Stimulated activated CD4-positive, alpha-beta T cell treated with anti-CD3 and anti-CD28 coated beads, Interleukin-12 subunit alpha, Interleukin-12 subunit beta, amount 100 ng/mL, for 48 hours (primary cell): ENCODE results near the gene OXLD1.

Experiments
- DNase-seq, 3 donors: peaks; one replicate each; pipeline ENCODE4 v3.0.0-alpha.2; 2020; ENCODE audit warnings: low read depth in 2 of 3, low spot score in 1 of 3

Gene OXLD1

GRCh38 chr17:81666342-81667191 lies at the start of gene OXLD1, which contains the start of gene CCDC137:
OXLD1 (minus strand) TSS chr17:81666605; CDS start chr17:81666577, 28 bp downstream.
CCDC137 (plus strand) TSS chr17:81666737; CDS start chr17:81666767, 30 bp downstream.
- DNase-seq: peak; percentile 89 to 92 (median 90)

DNA sequence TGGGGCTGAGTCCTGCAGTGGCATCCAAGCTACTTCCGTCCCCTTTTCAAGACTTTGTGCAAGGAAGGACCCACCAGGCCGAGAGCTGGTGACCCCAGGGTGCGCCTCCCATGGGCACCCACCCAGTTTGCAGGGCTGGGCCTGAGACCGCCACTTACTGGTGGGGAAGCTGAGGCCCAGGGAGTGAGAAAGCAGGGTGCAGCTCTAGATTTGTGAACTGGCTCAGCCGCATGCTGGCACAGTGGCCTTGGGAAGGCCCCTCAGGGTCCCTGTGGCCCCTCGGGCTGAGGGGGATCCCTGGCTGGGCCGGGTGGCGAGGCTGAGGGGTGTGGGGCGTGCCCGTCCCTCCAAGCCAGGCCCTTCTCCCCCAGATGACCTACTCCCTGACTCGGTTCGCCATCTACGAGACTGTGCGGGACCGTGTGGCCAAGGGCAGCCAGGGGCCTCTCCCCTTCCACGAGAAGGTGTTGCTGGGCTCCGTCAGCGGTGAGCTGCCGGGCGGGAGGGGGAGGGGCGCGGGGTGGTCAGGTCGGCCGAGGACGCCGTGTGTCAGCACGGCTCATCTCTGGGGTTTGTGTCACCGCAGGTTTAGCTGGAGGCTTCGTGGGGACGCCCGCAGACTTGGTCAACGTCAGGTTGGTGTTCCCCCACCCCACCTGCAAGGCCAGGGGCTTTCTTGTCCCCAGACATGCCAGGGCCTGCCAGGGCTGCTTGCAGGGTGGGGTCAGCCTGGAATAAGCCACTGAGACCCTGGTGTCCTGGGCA lies 48.9 kb upstream of the OXLD1 start:
- no peak for DNase-seq

DNA sequence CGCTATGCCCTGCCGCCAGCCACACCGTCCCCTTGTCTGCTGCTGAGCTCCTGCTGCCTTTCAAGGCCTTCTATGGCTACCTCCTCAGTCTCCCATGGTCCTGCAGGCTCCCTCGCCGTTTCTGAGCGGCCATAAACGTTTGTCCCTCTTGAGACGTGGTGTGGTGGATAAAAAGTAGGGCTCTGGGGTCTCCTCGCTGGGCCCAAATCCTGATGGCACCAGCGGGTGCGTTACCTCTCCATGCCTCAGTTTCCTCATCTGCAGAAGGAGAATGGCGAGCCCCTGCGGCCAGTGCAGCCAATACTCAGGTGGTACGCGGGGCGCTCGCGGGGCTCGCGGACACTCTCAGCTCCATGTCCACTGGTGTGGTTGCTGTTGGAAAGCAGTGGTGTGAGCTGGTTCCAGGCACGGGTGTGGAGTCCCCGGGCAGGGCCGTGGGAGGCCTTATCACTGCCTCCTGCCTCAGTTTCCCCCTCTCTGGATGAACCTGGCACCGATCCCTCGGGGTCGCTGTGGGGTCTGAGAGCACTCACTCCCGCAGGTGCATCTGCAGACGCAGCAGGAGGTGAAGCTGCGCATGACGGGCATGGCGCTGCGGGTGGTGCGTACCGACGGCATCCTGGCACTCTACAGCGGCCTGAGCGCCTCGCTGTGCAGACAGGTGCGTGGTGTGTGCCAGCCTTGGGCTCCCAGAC lies 48.2 kb upstream of the OXLD1 start:
- no peak for DNase-seq

GRCh38 chr17:81713556-81714411 lies 47.4 kb upstream of the OXLD1 start:
- no peak for DNase-seq

DNA sequence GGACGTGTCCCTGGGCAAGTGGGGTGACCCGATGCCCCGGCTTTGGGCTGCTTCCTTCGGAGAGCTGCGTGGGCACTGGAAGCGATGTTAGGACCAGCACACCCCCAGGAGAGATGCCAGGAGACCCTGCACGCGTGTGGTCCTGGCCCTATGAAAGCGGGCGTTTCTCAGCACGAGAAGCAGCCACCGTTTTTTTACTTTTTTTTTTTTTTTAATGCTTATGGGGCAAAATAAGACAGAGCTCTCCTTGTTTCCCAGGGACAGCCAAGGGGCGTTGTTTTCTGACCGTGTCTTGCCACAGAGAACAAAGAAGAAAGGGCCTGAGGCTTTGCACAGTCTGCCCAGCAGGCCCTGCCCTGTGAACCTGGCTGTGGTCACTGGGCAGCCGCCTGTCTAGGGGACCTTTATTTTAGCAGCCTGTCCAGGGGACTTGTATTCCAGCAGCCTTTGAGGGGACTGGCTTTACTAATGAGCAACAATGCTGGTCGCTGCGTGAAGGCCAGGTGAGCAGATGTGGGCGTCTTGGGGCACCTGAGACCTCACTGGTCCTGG lies 46.7 kb upstream of the OXLD1 start:
- no peak for DNase-seq

GRCh38 chr17:81712468-81713003 lies 46.1 kb upstream of the OXLD1 start:
- DNase-seq: no peak

- peak; percentile 66 to 84 (median 76) for DNase-seq
These were observed 45.5 kb upstream of the OXLD1 start, which contains the start of gene SLC25A10 for GRCh38 chr17:81711814-81712467. SLC25A10 (plus strand) TSS chr17:81712284; CDS start chr17:81712427, 143 bp downstream.

GRCh38 chr17:81710514-81711308 lies 44.3 kb upstream of the OXLD1 start:
- no peak for DNase-seq

DNA sequence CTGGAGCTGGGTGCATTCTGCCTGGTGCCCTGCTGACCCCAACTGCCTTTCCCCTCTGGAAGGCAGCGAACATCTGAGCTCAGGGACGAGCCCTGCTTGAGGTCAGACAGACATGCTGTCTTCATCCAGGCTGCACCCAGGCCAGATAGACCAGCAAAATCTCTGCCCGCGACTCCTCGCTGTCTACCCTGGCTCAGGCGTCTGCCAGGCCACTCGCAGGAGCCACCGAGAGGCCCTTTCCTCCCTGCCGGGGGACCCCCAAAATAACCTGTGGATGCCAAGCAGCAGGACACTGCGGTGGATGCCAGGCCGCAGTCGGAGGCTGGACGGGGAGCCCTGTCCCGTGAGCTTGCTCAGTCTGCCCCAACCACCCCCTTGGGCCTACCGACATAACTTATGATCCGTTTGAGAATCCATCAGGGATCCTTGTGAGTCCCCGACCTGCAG lies 42.4 kb upstream of the OXLD1 start:
- DNase-seq: no peak

DNA sequence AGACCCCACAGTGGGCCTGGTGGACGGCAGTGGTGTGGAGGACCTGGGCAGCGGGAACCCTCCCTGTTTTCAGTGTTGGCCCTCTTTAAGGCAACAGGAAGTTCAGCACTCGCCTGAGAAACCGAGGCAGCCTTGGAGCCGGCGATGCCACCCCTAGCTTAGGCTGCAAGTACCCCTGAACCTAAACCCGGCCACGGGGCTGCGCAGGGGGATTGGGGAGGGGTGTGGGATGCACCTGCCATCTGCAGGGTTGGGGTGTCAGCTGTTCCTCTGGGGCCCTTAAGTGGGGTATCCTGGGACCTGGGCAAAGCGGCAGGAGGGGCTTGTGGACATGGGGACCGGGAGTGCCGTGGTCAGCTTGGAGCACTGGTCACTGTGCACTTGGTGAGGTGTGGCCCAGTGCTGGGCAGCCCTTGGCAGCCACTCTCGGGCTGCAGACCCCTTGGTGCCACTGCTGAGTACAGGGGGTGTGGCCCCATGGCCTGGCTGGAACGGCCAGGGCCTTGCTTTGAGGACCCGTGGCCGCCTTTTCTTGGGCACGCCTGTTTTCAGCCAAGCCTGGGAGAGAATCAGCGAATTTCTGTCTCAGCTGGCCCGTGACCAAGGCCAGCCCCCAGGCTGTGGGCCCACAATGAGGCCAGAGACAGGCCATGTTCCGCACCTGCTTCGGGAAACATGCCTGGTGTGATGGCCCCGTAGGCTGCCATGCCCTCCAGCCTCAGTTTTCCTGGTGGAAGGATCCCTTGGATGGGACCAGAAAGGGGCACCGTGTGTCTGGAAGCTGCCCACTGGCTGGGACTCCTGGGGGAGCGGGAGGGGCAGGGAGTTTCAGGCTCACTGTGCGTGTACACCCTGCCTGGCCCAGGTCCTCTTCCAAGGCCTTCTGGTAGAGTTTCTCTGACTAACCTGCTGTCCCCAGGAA lies 41.6 kb upstream of the OXLD1 start:
- no peak for DNase-seq

GRCh38 chr17:81706757-81707624 lies 40.6 kb upstream of the OXLD1 start:
- no peak for DNase-seq

- DNase-seq: no peak
These were observed 39.8 kb upstream of the OXLD1 start for GRCh38 chr17:81706232-81706611.

GRCh38 chr17:81705518-81706231 lies 39.3 kb upstream of the OXLD1 start:
- DNase-seq: no peak

- no peak for DNase-seq
These were observed 37.6 kb upstream of the OXLD1 start for GRCh38 chr17:81703747-81704654.
